Raji (cell line): Measurements from ENCODE around the gene SCLT1.

ENCODE experiments used
- POLR2A ChIP-seq: IDR thresholded peaks from 2 replicates; pipeline ENCODE4 v1.6.1; 2011; ENCODE audit warnings: low read depth, low read length, control low read depth; ENCODE audit not compliant: insufficient read depth

Gene SCLT1

GRCh38 chr4:129092631-129093190 is 628 bp downstream of the SCLT1 start:
- no peak for TF ChIP-seq POLR2A

- no peak for TF ChIP-seq POLR2A
Observed at GRCh38 chr4:129087516-129087915, 5.8 kb downstream of the SCLT1 start.

DNA sequence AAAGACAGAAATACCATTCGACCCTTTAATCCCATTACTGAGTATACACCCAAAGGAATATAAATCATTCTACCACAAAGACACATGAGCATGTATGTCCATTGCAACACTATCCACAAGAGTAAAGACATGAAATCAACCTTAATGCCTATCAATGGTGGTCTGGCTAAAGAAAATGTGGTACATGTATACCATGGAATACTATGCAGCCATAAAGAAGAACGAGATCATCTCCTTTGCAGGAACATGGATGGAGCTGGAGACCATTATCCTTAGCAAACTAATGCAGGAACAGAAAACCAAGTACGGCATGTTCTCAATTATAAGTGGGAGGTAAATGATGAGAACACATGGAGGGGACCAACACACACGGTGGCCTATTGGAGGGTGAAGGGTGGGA is 7.9 kb downstream of the SCLT1 start:
- no peak for TF ChIP-seq POLR2A

DNA sequence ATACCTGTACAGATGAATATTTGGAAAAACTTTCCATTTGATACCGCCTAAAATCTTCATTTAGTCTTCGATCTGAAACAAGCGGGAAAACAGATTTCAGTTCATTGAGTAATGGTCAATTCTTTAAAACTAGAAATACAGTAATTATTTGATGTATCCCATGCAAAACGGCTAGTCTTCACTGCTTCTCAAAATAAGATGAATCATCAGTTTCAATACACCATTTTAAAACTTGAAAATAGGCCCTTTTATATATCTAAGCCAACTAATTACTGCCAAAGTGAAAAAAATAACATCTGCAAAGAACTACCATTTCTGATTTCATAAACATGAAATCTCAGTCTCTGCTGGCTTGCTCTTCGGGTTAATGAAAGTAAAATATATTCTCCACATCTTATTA is 11.0 kb downstream of the SCLT1 start:
- no peak for TF ChIP-seq POLR2A

DNA sequence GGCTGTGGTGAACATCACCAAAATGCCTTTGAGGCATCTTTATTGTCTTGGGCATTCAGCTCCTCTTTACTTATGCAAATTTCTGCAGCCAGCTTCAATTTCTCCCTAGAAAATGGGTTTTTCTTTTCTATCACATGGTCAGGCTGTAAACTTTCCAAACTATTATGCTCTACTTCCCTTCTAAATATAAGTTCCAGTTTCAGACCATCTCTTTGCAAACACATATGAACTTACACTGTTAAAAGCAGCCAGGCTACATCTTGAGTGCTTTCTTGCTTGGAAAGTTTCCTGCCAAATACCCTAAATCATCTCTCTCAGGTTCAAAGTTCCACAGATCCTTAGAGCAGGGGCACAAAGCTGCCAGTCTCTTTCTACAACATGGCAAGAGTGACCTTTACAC is 13.2 kb downstream of the SCLT1 start:
- TF ChIP-seq POLR2A, result no peak

DNA sequence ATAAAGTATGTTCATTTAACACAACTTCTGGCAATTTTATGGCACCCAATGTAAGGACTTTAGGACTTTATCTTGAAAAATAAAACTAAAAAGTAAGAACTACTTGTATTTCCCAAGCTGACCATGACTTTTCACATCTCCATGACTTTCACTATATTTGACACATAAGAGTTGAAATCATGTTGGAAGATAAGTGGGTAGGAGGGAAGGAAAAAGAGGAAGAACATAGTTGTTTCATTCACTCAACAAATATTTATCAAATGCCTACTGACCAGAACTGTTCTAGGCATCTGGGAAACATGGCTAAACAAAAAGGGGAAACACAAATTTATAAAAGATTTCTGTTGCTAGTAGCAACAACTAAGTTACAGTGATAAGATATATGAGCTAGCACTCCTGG is 16.0 kb downstream of the SCLT1 start:
- TF ChIP-seq POLR2A, result no peak

- no peak for TF ChIP-seq POLR2A
Observed at GRCh38 chr4:129064717-129065116, 28.6 kb downstream of the SCLT1 start.

GRCh38 chr4:129063640-129064039 is 29.7 kb downstream of the SCLT1 start:
- no peak for TF ChIP-seq POLR2A

DNA sequence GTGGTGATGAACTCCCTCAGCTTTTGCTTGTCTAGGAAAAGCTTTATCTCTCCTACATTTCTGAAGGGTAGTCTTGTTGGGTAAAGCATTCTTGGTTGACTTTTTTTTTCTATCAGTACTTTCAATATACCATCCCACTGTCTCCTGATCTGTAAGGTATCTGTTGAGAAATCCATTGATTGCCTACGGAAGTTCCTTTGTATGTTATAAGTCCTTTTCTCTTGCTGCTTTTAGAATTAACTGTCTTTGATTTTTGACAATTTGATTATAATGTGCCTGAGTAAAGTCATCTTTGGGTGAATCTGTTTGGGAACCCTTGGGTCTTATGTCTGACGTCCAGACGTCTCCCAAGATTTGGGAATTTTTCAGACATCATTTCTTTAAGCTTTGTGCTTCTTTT is 30.8 kb downstream of the SCLT1 start:
- TF ChIP-seq POLR2A, result no peak

DNA sequence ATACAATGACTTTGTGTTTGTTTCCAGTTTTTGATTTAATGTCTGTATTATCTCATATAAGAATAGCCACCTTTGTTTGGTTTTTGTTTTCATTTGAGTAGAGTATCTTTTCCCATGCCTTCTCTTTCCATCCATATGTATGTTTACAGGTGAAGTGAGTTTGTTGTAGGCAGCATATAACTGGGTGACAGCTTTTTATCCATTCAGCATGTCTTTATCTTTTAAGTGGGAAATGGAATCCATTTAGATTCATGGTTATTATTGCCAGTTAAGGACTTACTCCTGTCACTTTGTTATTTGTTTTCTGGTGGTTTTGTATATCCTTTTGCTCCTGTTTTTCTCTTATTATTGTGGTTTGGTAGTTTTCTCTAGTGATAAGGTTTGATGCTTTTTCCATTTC is 34.3 kb downstream of the SCLT1 start:
- no peak for TF ChIP-seq POLR2A

DNA sequence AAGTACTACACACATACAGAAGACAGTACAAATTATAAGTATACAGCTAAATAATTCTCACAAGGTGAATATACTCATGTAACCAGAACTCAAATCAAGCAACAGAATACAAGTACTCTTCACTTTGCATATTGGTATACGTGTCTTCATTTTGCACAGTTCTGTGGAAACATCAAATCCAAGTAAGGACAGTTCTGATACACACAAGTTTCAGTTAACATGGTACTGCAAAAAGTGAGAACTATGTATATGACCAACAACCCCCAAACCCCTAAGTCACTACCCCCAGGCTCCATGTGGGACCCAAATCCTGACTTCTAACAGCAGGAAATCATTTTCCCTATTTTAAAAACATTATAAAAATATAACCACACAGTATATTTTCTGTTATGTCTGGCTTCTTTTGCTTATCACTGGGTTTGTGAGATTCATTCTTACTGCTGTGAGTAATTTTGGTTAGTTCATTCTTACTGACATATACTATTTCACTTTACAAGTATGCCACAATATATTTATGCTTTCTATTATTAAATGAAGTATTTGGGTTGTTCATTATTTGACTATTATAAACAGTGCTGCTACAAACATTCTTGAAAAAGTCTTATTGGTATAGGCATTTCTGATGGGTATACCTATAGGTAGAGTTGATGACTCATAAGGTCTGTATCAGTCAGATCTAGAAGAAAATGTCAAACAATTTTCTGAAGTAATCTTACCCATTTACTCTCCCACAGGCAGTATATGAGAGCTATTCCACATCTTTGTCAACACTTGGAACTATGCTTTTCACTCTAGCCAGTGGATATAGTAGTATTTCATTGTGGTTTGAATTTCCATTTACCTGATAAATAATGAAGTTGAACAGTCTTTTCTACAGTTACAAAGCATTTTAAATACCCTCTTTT is 47.0 kb downstream of the SCLT1 start:
- no peak for TF ChIP-seq POLR2A

DNA sequence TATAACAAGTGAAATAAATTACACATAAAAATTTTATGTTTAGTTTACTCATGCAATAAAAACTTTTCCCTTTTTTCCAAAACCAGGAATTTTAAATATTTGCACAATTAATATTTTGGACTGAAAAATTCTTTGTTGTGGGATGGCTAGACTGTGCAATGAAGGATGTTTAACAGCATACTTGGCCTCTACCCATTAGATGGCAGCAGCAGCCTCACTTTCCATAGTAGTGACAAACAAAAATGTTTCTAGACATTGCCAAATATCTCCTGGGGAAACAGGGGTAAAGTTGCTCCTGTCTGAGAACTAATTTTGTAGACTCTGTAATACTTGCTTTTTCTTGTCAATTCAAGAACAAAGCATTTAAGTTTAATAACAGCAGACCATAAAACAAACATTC is 49.8 kb downstream of the SCLT1 start:
- no peak for TF ChIP-seq POLR2A

DNA sequence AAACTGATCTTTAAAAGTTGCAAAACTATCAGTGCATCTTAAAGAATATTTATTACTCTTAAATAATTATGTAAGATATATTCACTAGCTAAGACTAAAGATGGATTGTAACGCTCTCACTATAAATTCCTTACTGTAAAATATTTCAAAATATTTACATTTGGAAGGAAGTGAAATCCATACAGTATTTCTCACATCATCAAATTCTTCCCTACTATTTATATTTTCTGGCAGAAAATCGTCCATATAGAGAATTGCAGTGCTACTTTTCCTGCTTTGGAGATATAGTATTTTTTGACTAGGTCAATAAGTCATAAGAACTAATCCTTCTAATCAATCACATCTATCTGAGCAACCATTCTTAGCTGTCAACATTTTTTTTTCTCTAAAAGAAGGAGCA is 52.9 kb downstream of the SCLT1 start:
- TF ChIP-seq POLR2A, result no peak

- TF ChIP-seq POLR2A, result no peak
Observed at GRCh38 chr4:129037093-129037492, 56.2 kb downstream of the SCLT1 start.

DNA sequence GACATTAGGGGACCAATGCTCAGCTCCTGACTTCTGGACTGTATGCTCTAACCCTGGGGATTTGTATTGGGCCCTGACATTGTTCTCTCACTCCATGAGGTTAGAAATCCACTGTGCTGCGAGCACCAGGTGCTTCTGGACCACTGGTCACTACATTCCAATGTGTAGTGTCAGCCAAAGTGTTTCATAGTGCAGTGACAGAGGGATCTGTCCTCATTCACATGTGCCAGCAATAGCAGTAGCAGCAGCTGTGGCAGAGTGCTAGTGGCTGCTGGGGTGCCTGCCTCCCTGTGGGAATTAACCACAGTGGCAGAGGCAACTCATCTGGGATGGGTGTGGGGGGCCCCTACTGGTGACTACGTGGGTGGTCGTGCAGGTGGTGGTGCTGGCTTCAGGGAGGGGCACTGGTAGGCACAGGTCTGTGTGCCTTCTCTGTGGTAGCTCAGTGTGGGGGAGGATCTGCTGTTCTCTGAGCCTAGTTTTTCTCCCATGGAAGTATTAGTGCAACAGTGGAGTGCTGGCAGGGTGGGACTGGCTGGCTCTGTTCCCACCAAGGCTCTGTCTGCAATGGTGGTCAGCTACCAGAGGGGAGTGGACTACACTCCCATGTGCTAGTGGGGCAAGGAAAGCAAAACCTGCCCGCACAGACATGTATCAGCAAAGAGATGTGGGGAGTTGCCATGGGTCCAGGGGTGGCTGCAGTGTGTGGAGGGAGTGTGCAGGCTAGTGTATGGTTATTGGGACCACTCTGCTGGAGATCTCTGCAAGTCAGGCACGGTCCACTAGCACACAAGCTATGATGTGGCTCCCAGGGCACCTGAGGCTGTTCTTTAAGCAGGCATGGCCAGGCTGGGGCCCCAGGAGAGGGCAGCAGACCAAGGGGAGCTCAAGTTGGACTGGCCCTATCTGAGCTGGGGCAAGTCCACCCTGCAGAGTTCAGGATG is 78.5 kb downstream of the SCLT1 start:
- TF ChIP-seq POLR2A, result no peak
